Fibroblast of lung (primary cell): ENCODE measurements around the gene KCTD15.
"Not testable (repeated sequence)": the region's sequence is repeated elsewhere in the genome, so short reads cannot be mapped to it uniquely, and the experiment has no call there.

Experiments used
- CTCF ChIP-seq, 2 donors: IDR thresholded peaks in 1 of 2; conservative IDR thresholded peaks in 1 of 2; 1 replicate in 1 of 2; 2 replicates in 1 of 2; pipeline ENCODE4 v1.5.1; 2011 to 2012; ENCODE audit warnings: low read length in 2 of 2, control low read depth in 1 of 2, inconsistent platforms in 1 of 2, low read depth in 1 of 2, mild to moderate bottlenecking in 1 of 2
- EZH2 ChIP-seq: IDR thresholded peaks from 2 replicates; pipeline ENCODE4 v1.5.1; 2012; ENCODE audit warnings: low read length, control low read depth, mild to moderate bottlenecking; ENCODE audit errors: missing control alignments

GRCh38 chr19:33819078-33819477 lies 22.4 kb downstream of the KCTD15 start:
- TF ChIP-seq EZH2; CTCF (conservative IDR thresholded peaks at IDR 0.05 in 1 of 2, IDR thresholded peaks at IDR 0.05 in 1 of 2; ENCODE audit: low read depth in 1 of 2, low read length in 2 of 2): not testable (repeated sequence)
